Activated CD4-positive, alpha-beta T cell treated with anti-CD3 and anti-CD28 coated beads for 24 hours (primary cell): Measurements from ENCODE around the gene RNF144A.
A peak's percentile ranks its signal among the peaks of the same experiment; 100 is the strongest.
"Not testable (repeated sequence)": the region's sequence is repeated elsewhere in the genome, so short reads cannot be mapped to it uniquely, and the experiment has no call there.

Experiments used
- DNase-seq, 2 donors: peaks; one replicate each; pipeline ENCODE4 v3.0.0-alpha.2; 2020; ENCODE audit warnings: low read depth in 2 of 2

Gene RNF144A, protein sequence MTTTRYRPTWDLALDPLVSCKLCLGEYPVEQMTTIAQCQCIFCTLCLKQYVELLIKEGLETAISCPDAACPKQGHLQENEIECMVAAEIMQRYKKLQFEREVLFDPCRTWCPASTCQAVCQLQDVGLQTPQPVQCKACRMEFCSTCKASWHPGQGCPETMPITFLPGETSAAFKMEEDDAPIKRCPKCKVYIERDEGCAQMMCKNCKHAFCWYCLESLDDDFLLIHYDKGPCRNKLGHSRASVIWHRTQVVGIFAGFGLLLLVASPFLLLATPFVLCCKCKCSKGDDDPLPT

DNA sequence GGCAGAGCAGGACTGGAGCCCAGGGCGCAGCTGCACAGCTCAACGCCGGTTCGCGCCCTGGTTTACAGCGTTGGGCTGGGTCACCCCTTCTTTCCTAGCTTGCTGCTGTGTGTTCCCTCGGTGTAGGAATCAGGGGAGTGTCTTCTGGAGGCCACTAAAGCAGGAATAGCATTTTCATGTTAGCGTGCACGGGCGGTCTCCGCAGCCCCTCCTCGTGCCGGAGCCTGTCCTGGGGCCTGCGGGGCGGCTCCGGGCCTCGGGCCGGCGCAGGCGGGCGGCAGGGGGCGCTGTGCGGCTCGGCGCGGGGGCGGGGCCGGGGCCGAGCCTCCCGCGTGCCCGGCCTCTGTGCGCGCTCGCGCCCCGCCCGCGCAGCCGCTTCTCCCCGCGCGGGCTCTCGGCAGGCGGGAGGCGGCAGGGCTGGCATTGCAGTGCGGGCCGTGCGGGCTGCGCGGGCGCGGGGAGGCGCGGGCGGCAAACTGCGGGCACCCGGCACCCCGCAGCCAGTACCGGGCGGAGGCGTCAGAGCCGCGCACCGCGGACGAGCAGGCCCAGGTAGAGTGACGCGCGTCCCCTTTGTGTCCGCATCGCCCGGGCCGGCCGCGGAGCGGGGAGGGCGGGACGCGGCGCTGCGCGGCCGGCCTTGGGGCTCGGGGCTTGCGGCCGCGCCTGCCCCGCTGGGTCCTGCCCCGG is at the start of gene RNF144A:
Gene RNF144A (plus strand): TSS at position 342 of the 690 bp plus-strand sequence. CDS start 79,515 bp downstream, outside the sequence.
- peak; percentile 63 to 68 for DNase-seq

DNA sequence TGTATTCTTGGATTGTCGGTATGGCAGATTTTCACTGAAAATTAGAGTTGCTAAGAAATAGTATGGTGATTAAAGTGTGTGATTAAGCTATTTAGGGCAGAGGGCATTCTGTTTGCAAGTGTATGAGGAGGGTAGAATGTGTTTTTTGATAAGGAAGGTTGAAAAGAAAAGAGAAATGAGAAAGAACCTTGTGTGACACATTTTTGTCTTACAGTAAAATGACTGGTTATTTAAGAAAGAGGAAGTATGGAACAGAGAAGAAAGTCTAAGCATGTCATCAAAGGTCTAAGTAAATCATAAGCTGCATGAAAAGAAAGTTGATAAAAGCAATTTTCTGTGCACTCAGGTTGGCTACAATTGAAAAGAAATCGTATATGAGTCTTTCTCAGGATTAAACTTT is 44.8 kb upstream of the RNF144A start:
- no peak for DNase-seq

DNA sequence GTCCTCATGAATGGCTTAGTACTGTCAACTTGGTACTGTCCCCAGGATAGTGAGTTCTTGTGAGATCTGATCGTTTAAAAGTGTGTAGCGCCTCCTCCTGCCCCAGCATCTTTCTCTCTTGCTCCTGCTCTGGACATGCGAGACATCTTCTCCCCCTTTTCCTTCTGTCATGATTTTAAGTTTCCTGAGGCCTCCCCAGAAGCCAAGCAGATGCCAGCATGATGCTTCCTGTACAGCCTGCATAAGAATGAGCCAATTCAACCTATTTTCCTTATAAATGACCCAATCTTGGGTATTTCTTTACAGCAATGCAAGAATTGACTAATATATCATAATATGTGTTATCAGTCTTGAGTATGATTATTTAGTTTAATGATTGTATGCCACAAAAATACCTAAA is 43.2 kb upstream of the RNF144A start:
- DNase-seq = no peak

DNA sequence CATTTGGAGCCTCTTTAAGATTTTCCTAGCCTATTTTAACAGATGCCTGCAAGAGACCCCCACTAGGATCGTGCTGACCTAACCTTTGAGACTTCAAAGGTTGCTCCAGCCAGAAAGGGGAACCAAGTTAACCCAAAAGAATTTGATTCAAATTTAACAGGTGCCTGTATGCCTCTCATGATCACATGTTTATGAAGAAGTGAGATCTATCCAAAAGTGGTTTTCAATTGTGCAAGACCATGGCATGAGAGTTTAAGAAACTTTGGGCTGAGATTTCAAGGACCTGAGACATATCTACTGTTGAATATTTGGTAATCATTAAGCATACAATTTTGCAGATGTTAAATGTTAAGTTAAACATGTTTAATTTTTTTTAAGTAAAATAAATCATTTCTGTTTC is 40.9 kb upstream of the RNF144A start:
- no peak for DNase-seq

DNA sequence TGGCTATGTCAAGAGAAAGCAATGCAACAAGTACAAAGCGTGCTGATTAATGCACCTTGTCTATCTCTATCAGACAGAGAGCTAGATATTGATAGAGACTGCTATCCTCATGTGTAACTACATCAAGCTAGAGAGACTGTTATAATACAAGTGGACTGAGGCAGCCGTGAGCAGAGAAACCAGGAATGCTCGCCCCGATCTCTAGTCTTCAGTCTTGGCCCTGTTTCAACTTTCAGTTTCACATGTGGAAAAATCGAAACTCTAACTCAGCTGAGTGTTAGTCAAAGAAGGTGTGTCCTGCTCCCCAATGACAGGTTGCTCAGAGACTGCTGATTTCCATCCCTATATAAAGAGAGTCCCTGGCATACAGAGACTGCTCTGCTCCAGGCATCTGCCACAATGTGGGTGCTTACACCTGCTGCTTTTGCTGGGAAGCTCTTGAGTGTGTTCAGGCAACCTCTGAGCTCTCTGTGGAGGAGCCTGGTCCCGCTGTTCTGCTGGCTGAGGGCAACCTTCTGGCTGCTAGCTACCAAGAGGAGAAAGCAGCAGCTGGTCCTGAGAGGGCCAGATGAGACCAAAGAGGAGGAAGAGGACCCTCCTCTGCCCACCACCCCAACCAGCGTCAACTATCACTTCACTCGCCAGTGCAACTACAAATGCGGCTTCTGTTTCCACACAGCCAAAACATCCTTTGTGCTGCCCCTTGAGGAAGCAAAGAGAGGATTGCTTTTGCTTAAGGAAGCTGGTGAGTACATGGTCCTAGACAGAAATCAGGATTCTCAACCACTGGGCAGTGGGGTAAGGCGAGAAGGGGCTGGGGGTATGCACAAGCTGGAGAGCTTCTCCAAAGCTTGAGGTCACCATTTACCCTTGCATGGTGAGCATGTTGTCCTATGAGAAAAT is 39.6 kb upstream of the RNF144A start, which contains the start of gene RSAD2:
Gene RSAD2 (plus strand): TSS at position 376 of the 903 bp plus-strand sequence. CDS start 24 bp downstream, at position 400.
- peak in 1 of 2 donors; percentile 18 for DNase-seq

DNA sequence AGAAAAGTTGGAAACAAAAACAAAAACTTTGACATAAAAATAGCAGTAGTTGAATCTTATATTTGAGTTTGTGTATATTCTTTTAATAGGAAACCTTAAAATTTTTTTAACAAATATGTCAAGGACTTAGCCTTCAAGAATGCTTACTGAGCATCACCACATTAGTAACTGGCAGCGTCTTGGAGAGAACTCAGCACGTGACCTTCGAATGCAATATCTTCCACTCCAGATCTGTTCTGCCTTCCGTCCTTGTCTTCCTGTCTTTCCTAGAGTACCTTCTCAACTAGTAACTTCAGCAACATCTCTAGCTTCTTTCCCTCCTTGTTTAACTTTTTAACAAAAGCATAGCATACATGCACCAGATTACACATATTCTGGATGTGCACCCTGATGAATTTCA is 38.7 kb upstream of the RNF144A start:
- DNase-seq = no peak

DNA sequence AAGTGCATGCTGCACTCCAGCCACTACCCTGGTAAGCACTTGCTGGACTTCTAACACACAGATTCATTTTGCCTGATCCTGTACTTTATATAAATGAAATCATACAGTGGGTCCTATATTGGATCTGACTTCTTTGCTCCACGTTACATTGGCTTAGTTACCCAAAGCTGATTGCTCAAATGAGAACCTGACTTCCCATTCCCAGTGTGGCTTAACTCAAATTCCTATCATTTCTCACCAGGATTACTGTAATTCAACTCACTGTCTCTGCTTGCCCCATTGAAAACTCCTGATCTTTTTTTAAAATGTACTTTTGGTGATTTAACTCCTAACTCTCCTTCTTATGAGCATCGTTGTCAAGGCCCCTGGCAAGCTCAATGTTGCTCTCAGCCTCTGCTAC is 38.2 kb upstream of the RNF144A start:
- DNase-seq = no peak

DNA sequence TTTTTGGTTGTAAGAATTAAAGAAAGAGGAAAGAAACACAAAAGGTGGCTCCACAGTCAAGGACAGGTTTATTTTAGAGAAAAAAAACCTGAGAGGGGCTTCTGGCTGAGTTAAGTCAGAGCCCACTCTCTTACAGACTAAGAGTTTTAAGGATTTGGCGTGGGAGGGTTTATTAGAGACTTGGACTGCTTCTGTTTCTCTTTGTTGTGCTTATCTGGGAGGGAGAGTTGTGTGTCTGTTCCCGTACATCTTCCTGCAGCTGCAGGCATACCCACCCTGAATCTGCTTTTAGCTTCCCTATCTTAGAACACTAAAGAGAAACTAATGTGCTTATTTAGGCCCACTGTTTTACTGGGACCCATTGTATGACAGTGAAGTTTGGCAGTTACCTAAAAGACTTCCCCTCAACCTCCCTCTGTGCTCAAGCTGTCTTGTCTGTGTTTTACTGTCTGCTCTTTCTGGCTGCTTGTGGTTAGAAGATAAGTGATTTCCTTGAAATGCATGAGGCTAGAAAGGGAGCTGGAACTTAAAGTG is 36.9 kb upstream of the RNF144A start:
- DNase-seq = no peak

DNA sequence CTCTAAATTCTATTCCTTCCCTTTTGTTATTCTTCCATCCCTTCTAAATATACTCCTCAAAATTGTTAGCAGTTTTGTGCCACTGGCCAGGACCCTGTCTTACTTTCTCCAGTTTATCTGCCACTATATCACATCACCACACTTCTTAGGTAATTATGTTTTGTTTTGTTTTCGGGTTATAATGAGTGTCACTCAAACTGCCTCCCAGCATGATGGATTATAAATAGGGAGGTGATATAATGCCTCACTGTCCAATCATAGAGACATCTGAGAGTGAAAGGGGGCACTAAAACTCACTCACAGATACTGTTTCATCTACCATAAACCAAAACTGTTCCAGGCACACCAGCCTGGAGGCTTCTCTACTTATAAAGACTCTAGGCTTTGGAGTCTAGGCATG is 36.2 kb upstream of the RNF144A start:
- DNase-seq = no peak

DNA sequence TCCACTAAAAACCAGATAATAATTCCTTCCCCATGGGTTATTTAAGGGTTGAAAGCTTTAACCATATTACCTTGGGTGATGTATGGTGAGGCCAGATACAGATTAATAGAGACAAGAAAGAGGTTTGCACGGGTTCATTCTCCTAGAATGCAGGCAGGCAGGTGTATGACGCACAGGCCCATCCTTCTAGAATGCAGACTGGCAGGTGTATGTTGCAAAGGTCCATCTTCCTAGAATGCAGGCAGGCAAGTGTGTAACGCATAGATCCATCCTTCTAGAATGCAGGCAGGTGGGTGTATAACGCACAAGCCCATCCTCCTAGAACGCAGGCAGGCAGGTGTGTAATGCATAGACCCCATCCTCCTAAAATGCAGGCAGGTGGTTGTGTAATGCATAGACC is 35.7 kb upstream of the RNF144A start:
- DNase-seq = no peak

DNA sequence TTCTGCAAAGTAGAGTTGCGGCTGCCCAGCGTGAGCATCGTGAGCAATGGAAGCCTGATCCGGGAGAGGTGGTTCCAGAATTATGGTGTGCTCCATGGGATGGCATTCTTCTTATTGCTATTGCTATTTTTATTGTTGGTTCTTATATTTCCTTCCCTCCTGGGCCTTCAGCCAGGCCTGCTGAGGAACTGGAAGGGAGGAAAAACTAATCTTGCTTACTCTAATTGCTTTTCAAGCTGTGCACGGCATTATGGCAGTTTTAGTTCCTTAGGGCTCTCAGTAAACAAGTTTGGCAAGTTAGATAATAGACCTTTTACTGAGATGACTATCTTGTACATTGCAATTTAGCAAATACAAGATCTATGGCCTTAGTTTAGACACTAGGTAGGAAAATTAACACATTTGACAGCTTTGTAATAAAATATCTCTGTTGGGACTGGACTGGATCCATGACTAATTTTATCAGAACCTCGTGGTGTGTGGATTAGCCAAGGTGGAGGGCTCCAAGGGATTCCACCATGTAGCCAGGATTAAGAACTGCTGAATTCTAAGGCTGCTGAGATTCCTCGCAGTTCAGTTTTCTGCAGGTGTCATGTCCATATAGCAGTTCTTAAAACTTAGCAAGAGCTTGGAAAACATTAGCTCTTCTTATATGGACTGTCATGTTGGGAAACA is 33.6 kb upstream of the RNF144A start:
- DNase-seq = no peak

DNA sequence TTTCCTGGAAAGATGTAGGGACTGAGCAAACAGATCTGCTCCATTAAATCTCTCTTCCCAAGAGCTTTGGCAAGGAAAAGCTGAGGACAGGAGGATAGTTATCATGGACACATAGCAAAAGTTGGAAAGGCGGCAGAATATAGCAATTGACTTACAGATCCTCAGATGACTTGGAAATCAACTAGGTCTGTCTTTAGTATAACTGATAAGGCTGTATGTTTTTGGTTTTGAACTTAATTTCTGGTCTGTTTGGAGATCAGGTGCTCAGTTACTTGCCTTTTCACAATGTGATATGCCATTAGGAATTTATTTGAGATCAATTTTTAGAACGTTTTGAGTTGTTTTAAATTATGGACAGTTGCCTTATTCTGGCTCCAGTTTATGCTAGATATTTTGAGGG is 31.7 kb upstream of the RNF144A start:
- DNase-seq = no peak

DNA sequence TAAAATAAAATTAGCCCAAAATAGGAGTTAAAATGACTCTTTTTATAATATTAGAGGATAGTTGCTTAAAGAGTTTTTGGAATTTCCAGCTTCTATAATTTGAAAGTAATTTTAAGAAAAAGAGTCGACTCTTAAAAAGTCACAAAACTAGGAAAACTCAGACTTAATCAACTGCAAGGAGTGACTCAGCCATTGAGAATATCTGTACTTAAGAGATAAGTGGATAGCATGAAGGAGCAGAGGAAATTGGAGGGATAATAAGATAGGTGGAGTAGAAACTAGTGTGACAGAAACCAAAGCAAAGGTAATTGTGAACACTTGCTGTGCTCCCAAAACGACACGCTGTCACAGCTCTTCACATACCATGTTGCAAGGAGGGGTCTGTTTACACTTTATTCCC is 31.2 kb upstream of the RNF144A start:
- no peak for DNase-seq

DNA sequence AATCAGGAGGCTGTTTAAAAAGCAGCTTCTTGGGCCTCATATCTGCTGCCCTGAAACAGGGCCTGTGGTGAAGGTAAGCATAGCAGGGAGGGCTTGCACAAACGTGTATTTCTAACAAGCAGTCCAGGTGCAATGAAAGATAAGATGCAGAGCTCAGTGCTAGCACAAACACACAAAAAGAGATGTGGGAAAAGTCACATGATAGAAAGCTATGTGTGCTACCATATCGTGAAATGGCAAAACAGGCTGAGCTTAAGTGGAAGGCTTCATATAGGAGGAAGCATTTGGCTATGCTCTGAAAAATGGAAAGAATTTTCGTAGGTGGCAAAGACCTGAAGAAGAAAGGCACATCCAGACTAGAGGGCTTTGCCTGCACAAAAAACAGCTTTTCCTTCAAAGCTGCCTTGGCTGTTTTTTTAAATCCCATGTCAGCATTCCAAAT is 29.4 kb upstream of the RNF144A start:
- DNase-seq = no peak

DNA sequence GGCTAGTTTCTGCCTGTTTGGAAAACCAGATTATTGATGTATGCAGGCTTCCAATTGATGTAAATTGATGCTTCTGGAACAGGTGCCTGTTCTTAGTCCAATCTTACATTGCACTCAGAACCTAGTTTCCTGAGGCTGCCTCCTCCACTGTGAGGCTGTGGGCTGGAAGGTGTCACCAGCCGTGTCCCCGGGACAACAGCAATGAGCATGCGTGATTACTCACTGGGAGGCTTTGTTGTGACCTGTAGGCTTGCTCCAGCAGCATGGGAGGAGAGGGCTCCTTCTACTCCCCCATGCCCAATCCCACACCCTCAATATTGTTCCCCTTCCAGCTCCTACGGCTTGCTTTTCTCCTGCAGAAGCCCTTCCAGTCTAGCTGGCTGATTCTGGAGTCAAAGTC is 28.5 kb upstream of the RNF144A start:
- DNase-seq = no peak

DNA sequence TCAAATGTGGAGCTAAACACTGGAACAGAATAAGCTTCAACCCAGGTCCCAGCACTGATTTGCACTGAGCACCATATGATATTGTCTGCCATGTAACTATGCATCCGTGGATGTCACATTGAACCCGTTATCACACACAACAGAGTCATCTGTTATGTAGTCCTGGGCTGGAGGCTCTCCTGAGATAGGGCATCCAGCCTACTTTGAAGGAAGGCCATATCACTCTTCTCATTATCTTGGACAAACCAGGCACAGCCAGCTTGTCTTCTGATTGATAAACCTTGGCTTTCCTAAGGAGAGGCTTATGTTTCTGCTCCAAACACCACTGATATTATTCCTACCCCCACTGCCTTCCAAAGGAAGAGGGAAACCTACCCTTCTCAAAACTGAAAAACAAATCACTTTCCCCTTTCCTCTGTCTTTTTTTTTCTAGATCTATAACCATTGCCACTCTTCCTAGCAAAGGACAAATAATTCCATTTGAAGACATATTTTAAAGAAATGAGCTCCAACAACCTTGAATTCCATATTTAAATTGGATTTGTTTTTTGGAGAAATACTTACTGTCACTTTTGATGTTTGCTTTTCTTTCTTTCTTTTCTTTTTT is 23.2 kb upstream of the RNF144A start:
- no peak for DNase-seq

DNA sequence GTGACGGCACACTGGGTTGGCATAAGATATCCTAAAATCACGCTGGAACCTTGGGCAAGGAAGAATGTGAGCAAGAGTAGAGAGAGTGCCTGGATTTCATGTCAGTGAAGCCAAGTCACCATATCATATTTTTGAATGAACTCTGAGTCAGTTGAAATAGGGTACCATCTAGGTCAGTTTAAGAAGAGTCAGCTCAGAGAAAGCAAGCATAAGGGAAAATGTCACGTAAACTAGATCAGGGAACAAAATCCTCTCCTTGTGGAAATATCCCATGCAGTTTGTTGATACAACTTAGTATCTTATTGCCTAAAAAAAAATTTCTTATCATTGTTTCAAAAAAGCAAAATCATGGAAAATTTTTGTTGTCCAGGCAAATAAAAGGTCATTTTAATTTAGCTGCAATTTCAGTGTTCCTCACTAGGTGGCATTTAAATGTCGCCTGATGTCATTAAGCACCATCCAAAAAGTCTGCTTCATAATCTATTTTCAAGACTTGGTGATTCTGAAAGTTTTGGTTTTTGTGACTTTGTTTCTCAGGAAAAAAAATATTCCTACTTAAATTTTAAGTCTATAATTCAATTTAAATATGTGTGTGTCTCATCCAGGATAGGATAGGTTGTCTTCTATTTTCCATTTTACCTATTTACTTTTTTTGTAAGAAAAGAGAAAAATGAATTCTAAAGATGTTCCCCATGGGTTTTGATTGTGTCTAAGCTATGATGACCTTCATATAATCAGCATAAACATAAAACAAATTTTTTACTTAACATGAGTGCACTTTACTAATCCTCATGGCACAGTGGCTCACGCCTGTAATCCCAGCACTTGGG is 20.1 kb upstream of the RNF144A start:
- no peak for DNase-seq

DNA sequence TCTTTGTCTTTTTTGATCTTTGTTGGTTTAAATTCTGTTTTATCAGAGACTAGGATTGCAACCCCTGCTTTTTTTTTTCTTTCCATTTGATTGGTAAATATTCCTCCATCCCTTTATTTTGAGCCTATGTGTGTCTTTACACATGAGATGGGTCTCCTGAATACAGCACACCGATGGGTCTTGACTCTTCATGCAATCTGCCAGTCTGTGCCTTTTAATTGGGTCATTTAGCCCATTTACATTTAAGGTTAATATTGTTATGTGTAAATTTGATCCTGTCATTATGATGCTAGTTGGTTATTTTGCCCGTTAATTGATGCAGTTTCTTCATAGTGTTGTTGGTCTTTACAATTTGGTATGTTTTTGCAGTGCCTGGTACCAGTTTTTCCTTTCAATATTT is 14.6 kb upstream of the RNF144A start:
- not testable (repeated sequence) for DNase-seq

DNA sequence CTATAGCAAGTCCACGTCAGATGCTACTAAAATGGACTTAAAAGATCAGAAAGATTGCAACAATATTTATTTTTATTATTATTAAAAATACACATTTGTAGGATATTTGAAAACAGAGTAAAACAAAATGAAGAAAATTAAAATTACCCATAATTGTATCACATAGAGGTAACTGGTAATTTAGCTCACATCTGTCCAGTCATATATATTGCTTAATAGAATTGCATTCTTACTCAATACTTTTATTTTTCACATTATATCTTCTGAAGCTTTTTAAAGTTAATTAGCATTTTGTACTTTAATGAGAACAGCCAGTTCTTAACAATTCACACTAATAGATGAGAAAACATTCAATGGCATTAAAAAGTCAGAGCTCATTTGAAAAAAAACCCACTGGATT is 11.5 kb upstream of the RNF144A start:
- no peak for DNase-seq

DNA sequence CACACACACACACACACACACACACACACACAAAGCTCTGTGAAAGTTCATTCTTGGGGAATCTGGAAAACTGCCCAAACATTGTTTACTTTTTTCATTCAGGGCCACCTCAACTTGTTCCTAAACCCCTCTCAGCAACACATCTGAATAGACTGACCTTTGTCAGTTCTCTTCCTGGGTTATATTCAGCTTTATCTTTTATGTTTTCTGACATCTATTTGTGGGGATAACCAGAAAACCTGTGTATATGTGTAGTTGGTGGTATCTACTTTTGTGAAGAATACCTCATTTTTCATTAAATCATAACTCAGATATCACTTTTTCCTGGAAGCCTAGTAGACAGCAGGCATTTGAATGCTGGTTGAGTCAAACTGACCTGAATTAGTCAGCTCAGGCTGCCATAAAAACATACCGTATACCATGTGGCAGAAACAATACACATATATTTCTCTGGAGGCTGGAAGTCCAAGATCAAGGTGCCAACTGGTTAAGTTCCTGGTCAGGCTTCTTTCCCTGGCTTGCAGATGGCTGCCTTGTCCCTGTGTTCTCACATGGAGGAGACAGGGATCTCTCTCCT is 11.0 kb upstream of the RNF144A start:
- DNase-seq = no peak
